LNCaP clone FGC (cell line): ENCODE measurements around the gene KIAA1328.
"Not testable (repeated sequence)": the region's sequence is repeated elsewhere in the genome, so short reads cannot be mapped to it uniquely, and the experiment has no call there.

Source experiments
- DNase-seq: peaks from one replicate; pipeline ENCODE4 v3.0.0-alpha.2; 2011; ENCODE audit warnings: low read depth
- H3K4me3 ChIP-seq: 2 replicates; pipeline ENCODE4 v1.5.1; 2011; ENCODE audit warnings: mild to moderate bottlenecking, low read depth, low read length, control low read depth
- TF ChIP-seq, protein P1 (sequence below): IDR thresholded peaks from 2 replicates; pipeline ENCODE4 v1.5.1; 2012; ENCODE audit warnings: mild to moderate bottlenecking; ENCODE audit not compliant: control insufficient read depth, insufficient read depth; ENCODE audit errors: extremely low read depth

KIAA1328 gene

DNA sequence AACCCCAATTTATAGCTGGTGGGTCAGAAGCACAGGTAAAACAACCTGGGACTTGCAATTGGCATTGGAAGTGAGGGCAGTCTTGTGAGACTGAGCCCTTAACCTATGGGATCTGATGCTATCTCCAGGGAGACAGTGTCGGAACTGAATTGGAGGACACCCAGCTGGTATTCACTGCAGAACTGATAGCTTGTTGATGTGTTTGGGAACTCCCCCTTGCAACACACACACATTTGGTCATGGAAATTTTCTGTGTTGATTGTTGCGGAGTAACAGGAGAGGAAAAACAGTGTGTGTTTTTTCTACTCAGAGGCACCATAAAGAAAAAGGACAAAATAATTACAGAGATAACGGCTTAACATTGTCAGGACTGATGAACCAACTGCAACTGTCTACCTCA is 16.2 kb upstream of the KIAA1328 start:
- DNase-seq = no peak
- H3K4me3 ChIP-seq = no peak overlapping the region
- TF ChIP-seq, protein P1, sequence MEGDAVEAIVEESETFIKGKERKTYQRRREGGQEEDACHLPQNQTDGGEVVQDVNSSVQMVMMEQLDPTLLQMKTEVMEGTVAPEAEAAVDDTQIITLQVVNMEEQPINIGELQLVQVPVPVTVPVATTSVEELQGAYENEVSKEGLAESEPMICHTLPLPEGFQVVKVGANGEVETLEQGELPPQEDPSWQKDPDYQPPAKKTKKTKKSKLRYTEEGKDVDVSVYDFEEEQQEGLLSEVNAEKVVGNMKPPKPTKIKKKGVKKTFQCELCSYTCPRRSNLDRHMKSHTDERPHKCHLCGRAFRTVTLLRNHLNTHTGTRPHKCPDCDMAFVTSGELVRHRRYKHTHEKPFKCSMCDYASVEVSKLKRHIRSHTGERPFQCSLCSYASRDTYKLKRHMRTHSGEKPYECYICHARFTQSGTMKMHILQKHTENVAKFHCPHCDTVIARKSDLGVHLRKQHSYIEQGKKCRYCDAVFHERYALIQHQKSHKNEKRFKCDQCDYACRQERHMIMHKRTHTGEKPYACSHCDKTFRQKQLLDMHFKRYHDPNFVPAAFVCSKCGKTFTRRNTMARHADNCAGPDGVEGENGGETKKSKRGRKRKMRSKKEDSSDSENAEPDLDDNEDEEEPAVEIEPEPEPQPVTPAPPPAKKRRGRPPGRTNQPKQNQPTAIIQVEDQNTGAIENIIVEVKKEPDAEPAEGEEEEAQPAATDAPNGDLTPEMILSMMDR = no peak

DNA sequence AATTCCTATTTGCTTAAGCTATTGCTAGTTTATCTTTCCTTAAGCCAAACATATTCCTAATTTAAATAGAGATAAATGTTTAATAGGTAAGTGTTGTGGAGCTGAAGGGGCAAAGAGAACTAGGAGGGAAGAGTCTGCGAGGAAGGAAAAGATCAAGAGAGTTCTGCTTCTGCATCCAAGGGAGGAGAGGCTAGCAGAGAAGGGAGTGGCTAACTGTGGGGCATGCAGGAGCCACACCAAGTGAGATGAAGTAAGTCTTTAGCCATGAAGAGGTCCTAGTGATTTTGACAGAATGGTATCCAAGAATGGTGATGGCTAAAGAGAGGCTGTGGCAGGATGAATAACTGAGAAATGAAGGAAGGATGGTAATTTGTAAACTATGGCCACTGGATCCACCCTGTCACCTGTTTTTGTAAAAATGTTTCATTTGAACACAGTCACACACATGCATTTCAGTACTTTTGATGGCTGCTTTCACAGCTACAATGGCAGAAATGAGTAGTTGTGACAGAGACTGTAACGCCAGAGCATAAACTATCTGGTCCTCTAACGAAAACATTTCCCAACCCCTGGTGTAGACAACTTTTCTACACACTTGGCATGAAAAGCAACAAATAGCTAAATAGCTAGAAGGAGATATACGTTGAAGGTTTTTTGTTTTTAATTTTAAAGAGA is 15.7 kb upstream of the KIAA1328 start:
- TF ChIP-seq, protein P1 = no peak
- no peak for DNase-seq
- no peak overlapping the region for H3K4me3 ChIP-seq

DNA sequence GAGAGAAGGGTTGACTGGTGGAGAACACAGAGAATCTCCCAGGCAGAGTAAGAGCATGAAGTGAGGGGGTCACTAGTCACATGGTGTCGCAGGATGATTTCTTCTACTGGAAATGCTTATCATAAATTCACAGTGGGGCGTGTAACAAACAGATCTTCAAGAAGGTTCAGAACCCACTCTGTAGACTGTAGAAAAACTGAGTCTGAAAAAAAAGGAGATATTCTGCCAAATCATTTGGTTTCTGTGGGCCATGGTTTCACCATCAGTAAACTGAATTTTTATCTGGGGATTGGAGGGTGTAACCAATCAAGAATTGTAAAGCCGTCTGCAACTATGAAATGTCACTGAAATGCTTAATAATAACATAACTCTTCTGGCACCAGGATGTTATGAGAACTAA is 15.1 kb upstream of the KIAA1328 start:
- DNase-seq = no peak
- H3K4me3 ChIP-seq = no peak overlapping the region
- TF ChIP-seq, protein P1 = no peak

DNA sequence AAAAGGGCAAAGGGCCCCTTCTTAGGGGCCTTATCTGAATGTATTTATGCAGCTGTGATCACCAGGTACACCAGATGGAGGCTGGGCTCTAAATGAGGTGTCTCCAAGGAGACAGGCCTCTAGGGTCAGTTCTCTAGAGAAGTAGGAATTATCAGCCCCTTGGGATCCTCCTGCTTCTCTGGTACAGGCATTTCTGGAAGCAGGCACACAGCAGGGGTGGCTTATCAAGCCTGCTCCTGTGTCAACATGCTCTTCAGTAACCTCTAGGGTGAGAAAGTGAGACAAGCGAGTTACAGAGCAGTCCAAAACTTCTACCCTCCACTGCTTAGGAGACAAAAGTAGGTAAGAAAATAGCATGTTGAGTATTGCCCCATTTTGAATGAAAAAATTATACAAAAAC is 13.9 kb upstream of the KIAA1328 start:
- TF ChIP-seq, protein P1 = no peak
- H3K4me3 ChIP-seq = no peak overlapping the region
- DNase-seq = no peak

DNA sequence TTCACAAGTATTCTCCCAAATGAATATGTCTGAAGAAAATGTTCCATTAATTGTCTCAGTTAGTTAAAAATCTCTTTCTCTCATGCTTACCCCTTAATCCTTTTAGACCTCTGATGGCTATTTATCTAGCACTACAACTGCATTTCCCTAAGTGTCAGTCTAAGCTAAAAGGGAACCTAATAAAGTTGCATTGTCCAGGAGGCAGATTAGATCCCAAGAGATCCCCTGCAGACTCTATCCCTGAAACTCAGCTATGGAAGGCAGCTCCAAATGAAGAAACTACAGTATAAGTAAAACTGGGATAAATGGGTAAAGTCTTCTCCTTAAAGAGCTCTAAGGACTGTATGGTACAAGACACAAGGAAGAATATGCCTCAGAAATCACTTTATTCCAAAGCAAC is 12.8 kb upstream of the KIAA1328 start:
- DNase-seq, H3K4me3 ChIP-seq: not testable (repeated sequence)

DNA sequence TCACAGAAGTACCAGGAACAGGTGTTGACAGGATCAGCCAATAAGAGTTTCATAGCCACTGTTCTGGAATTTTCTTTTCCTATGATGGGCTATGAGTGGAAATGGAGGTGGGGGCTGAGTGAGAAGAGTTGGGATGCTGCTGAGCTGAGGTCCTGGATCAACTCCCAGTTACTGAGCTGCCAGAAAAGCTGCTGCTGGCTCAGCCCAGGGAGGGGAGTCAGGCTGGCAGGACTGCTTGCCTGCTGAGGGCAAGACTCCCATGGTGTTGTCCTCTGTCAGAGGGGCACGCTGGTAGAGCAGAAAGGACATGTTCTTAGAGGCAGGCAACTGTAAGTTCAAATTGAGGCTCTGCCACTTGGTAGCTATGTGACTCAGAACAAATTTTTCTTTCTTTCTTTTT is 11.9 kb upstream of the KIAA1328 start:
- TF ChIP-seq, protein P1 = no peak
- no peak for DNase-seq
- H3K4me3 ChIP-seq = no peak overlapping the region

DNA sequence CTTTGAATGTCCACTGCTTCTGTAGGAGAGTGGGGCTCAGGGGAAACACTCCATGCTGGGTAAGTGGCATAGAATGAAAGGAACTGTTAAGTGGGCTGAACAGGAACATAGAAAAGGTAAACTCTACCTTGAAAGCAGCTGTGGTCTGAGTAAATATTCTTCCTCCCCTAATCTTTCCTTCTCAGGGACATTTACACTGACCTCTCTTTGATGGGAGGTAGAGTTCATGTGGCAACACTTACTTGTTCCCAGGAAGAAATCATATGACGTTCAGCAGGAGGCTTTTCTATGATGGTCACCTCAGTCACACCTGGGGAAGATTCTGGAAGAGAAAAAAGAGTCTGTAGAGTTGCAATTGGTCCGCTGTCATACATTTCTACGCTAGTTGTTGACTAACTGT is 10.3 kb upstream of the KIAA1328 start:
- no peak for DNase-seq
- no peak overlapping the region for H3K4me3 ChIP-seq
- TF ChIP-seq, protein P1 = no peak
